Psoas muscle (tissue), 8 donors: Measurements from ENCODE around the gene OR13J1. TPM values are rescaled to one million over a fixed set of nuclear protein-coding genes. Genes with fewer than 3 reads are reported as not detected.
A peak's percentile ranks its signal among the peaks of the same experiment; 100 is the strongest.

Experiments
- ATAC-seq, 4 donors: fragments of 200-7000 bp; cut with Tn5 transposase; one replicate each; pipeline ENCODE4 v1.9.1; 2020; ENCODE audit warnings: moderate library complexity in 3 of 4, mild to moderate bottlenecking in 2 of 4
- DNase-seq, 2 donors: peaks; one replicate each; pipeline ENCODE4 v3.0.0-alpha.2; 2020
- H3K27ac ChIP-seq: fragments of 200-600 bp; one replicate; pipeline ENCODE4 v1.8.0; 2022
- H3K27me3 ChIP-seq, 3 donors: fragments of 200-600 bp in 1 of 3; one replicate each; pipeline versions ENCODE4 v1.6.1 to v1.8.0; 2013 to 2022; ENCODE audit warnings: low read length in 2 of 3, mild to moderate bottlenecking in 2 of 3, moderate library complexity in 1 of 3; ENCODE audit not compliant: insufficient read depth in 3 of 3
- H3K36me3 ChIP-seq, 2 donors: fragments of 200-600 bp in 1 of 2; one replicate each; pipeline versions ENCODE4 v1.6.1 to v1.8.0; 2013 to 2022; ENCODE audit warnings: low read depth in 1 of 2, mild to moderate bottlenecking in 1 of 2, moderate library complexity in 1 of 2; ENCODE audit not compliant: insufficient read depth in 1 of 2
- H3K4me1 ChIP-seq: fragments of 200-600 bp; one replicate; pipeline ENCODE4 v1.8.0; 2022
- H3K4me3 ChIP-seq: fragments of 200-600 bp; one replicate; pipeline ENCODE4 v1.8.0; 2022; ENCODE audit warnings: mild to moderate bottlenecking
- H3K9me3 ChIP-seq: fragments of 200-600 bp; one replicate; pipeline ENCODE4 v1.8.0; 2022
- WGBS, 3 donors: extraction: QIAGEN DNeasy Blood & Tissue Kit; methylation state at CpG; one replicate each; pipeline versions ENCODE4 v1.1.6 to v1.1.7; 2013; 5-methylcytosine and 5-hydroxymethylcytosine counted together
- intact Hi-C, 2 donors: fragments of 100-400 bp; cut with DNase I; formaldehyde crosslinking; loops; one replicate each; pipeline versions ENCODE4 v1.11.0 to v1.14.2; 2022
- polyA plus RNA-seq, 3 donors: library from polyadenylated mRNA; stranded (reverse); fragments of 200-250 nt; gene quantifications; one replicate each; pipeline ENCODE4 v1.2.3, GENCODE V29; 2013
- total RNA-seq, 4 donors: library from RNA; stranded (reverse); fragmentation: NEBNext Ultra II Directional in 2 of 4; extraction: Animal tissue kit (Norgen Biotek cat#: 25700) in 2 of 4; gene quantifications; one replicate each; pipeline versions ENCODE4 v1.2.1 to v1.2.4, GENCODE V29; 2021 to 2023
- TF ChIP-seq, protein P1 (sequence below): fragments of 200-600 bp; IDR thresholded peaks from one replicate; pipeline ENCODE4 v1.8.0; 2022; ENCODE audit warnings: antibody characterized with exemption
- donor health status: healthy with polysubstance abuse.
- donor health status: DM: no; HTN: no; CAD: no; lungs with moderate emphysema.
- donor health status: Bipolar disorder and iron deficiency.
- donor health status: healthy.
- donor health status: DM: yes; HTN: yes; CAD: no.
- donor health status: DM: no; HTN: no; CAD: no.
- donor health status: DM: no; HTN: no; CAD: no.
- donor health status: DM: yes; HTN: yes; CAD: no.

Gene OR13J1
- total and polyA plus RNA-seq, 7 donors, result not detected

DNA sequence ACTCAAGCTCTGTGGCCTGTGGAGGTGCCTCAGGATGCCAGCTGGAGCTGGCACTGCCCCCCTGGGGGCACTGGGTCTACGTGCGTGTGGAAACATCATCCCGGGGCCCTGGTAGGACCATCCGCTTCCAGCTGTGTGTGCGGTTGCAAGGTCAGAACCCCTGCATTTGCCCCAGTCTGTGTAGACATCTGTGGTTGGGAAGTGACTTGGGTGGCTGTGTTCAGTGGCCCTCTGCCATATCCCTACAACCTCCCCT, 28.6 kb downstream of the OR13J1 start:
- Histone ChIP-seq H3K4me1 (peaks cover 15% of the 10 kb centered on the region), H3K27ac (no peak overlapping the region), H3K27me3 (no peaks in the 10 kb centered on the region), H3K9me3 (no peaks in the 10 kb centered on the region), H3K36me3 (peaks cover 0 to 10% of the 10 kb centered on the region in 2 donors), H3K4me3 (no peak overlapping the region)
- TF ChIP-seq, protein P1, sequence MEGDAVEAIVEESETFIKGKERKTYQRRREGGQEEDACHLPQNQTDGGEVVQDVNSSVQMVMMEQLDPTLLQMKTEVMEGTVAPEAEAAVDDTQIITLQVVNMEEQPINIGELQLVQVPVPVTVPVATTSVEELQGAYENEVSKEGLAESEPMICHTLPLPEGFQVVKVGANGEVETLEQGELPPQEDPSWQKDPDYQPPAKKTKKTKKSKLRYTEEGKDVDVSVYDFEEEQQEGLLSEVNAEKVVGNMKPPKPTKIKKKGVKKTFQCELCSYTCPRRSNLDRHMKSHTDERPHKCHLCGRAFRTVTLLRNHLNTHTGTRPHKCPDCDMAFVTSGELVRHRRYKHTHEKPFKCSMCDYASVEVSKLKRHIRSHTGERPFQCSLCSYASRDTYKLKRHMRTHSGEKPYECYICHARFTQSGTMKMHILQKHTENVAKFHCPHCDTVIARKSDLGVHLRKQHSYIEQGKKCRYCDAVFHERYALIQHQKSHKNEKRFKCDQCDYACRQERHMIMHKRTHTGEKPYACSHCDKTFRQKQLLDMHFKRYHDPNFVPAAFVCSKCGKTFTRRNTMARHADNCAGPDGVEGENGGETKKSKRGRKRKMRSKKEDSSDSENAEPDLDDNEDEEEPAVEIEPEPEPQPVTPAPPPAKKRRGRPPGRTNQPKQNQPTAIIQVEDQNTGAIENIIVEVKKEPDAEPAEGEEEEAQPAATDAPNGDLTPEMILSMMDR, result no peak
- ATAC-seq, result no peak
- 71 to 83% (median 75%) methylated on average over 5 of the region's 5 CpGs for WGBS, 3 donors
- DNase-seq, result no peak
- intact Hi-C loops, result no loop called here

GRCh38 chr9:35840881-35841644, 29.1 kb downstream of the OR13J1 start:
- ATAC-seq (no peak), DNase-seq (no peak)
- peaks cover 0 to 6% of the 10 kb centered on the region in 2 donors for H3K36me3 ChIP-seq
- no peaks in the 10 kb centered on the region for H3K27me3 ChIP-seq
- intact Hi-C loops, result no loop called here
- TF ChIP-seq, protein P1, result no peak
- H3K4me3 ChIP-seq, result no peak overlapping the region
- no peak overlapping the region for H3K27ac ChIP-seq
- WGBS, 3 donors, result 90 to 92% (median 90%) methylated on average over 12 to 15 of the region's 15 CpGs
- no peaks in the 10 kb centered on the region for H3K9me3 ChIP-seq
- peaks cover 15% of the 10 kb centered on the region for H3K4me1 ChIP-seq

- TF ChIP-seq, protein P1, result no peak
- intact Hi-C loops, result no loop called here
Observed at GRCh38 chr9:35839926-35840325, 30.3 kb downstream of the OR13J1 start.

GRCh38 chr9:35836595-35836994, 33.6 kb downstream of the OR13J1 start:
- Histone ChIP-seq H3K4me3 (no peak overlapping the region), H3K27me3 (no peaks in the 10 kb centered on the region), H3K9me3 (no peaks in the 10 kb centered on the region), H3K27ac (no peak overlapping the region), H3K36me3 (no peaks in the 10 kb centered on the region), H3K4me1 (peaks cover 37% of the 10 kb centered on the region)
- intact Hi-C loops, result loop anchor here in 1 of 2 donors (1.0 kb wide), 1 partner anchor 21 kb away; no protein-coding TSS in a partner anchor
- DNase-seq (no peak), ATAC-seq (no peak)
- TF ChIP-seq, protein P1, result no peak
- WGBS, 3 donors, result 94 to 97% (median 96%) methylated on average over 5 of the region's 5 CpGs

More at GRCh38 chr9:35839926-35840325, 30.3 kb downstream of the OR13J1 start:
- WGBS, 3 donors, result 91 to 96% (median 94%) methylated on average over 5 of the region's 5 CpGs
- DNase-seq (no peak), ATAC-seq (no peak)
- Histone ChIP-seq H3K4me3 (no peak overlapping the region), H3K4me1 (peaks cover 19% of the 10 kb centered on the region), H3K9me3 (no peaks in the 10 kb centered on the region), H3K36me3 (peaks cover 0 to 6% of the 10 kb centered on the region in 2 donors), H3K27ac (no peak overlapping the region), H3K27me3 (no peaks in the 10 kb centered on the region)

DNA sequence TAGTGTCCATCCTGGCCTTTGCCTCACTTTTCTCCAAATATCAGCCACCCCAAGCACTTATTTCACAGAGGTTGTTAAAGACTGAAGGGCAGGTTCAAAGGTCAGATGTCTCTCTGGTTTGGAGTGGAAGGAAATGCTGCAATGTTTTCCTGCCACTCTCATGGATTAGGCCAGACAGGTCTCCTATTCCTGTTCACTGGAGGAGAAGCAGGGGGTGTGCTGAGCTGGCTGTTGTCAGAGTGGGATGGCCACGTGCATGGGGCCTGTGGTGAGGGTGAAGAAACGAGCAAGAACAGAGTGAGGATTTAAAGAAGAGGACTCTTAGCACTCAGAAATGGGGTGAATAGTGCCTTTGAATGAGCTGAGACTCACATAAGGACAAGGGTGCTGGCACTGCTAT, 34.4 kb downstream of the OR13J1 start:
- DNase-seq (no peak), ATAC-seq (no peak)
- Histone ChIP-seq H3K27me3 (no peaks in the 10 kb centered on the region), H3K36me3 (no peaks in the 10 kb centered on the region), H3K4me1 (peaks cover 45% of the 10 kb centered on the region), H3K4me3 (no peak overlapping the region), H3K27ac (peak overlapping the region; percentile 58), H3K9me3 (no peaks in the 10 kb centered on the region)
- intact Hi-C loops, result loop anchor here in 1 of 2 donors (1.0 kb wide), 1 partner anchor 22 kb away; no protein-coding TSS in a partner anchor
- TF ChIP-seq, protein P1, result no peak
- WGBS, 3 donors, result 88 to 97% (median 94%) methylated on average over 2 of the region's 2 CpGs
